GM12878 (cell line): Measurements from ENCODE around the gene COMMD3. TPM values are rescaled to one million over a fixed set of nuclear protein-coding genes. Genes with fewer than 3 reads are reported as not detected.

Source experiments
- E2F8 ChIP-seq: fragments of 450-650 bp; IDR thresholded peaks from 2 replicates; pipeline ENCODE4 v1.6.1; 2018; ENCODE audit warnings: mild to moderate bottlenecking, low read depth, moderate library complexity; ENCODE audit not compliant: partially characterized antibody
- GATAD2B ChIP-seq: fragments of 450-650 bp; conservative IDR thresholded peaks from 2 replicates; pipeline ENCODE4 v1.6.1; 2017; ENCODE audit warnings: low read depth, mild to moderate bottlenecking, moderate library complexity
- HDAC6 ChIP-seq: fragments of 200-600 bp; sonication (generic); IDR thresholded peaks from one replicate; pipeline ENCODE4 v1.8.0; 2017; ENCODE audit warnings: antibody characterized with exemption; ENCODE audit not compliant: unreplicated experiment
- JUNB ChIP-seq: IDR thresholded peaks from 2 replicates; pipeline ENCODE4 v1.6.1; 2016; ENCODE audit warnings: antibody characterized with exemption, mild to moderate bottlenecking
- KLF5 ChIP-seq: fragments of 450-650 bp; IDR thresholded peaks from 2 replicates; pipeline ENCODE4 v1.6.1; 2014; ENCODE audit warnings: mild to moderate bottlenecking; ENCODE audit not compliant: partially characterized antibody
- LARP7 ChIP-seq: fragments of 450-650 bp; IDR thresholded peaks from 2 replicates; pipeline ENCODE4 v1.6.1; 2017; ENCODE audit warnings: mild to moderate bottlenecking
- NR2C1 ChIP-seq: fragments of 450-650 bp; IDR thresholded peaks from 2 replicates; pipeline ENCODE4 v1.6.1; 2017; ENCODE audit warnings: antibody characterized with exemption, mild to moderate bottlenecking, moderate library complexity
- SP1 ChIP-seq: IDR thresholded peaks from one replicate; pipeline ENCODE4 v1.6.1; 2011; ENCODE audit warnings: low read depth, low read length
- ZBTB4 ChIP-seq: fragments of 450-650 bp; formaldehyde crosslinking; IDR thresholded peaks from 2 replicates; pipeline ENCODE4 v1.4.0; 2022; ENCODE audit warnings: mild to moderate bottlenecking, moderate library complexity
- ZNF217 ChIP-seq: fragments of 450-650 bp; IDR thresholded peaks from 2 replicates; pipeline ENCODE4 v1.6.1; 2017; ENCODE audit warnings: antibody characterized with exemption, mild to moderate bottlenecking
- polyA plus RNA-seq, 11 experiments: library from polyadenylated mRNA; depleted of rRNA in 4 of 11; unstranded in 6 of 11; stranded (reverse) in 5 of 11; fragments of >200 nt; fragmentation: Nextera tagmentation in 4 of 11; fragmentation: Illumina TruSeq in 1 of 11; extraction: Ambion mirVana in 4 of 11; extraction: Trizol in 1 of 11; gene quantifications; 1 replicate in 1 of 11; 2 replicates in 10 of 11; pipeline versions ENCODE4 v1.2.1 to v1.2.3, GENCODE V29; 2011 to 2016; ENCODE audit warnings: inconsistent platforms in 2 of 11, missing spikeins in 2 of 11, low read depth in 1 of 11
- total RNA-seq, 4 experiments: library from RNA; depleted of rRNA in 3 of 4; stranded (reverse); fragments of >200 nt in 3 of 4; fragmentation: Illumina TruSeq in 1 of 4; extraction: Trizol in 1 of 4; gene quantifications; 2 replicates each; pipeline versions ENCODE4 v1.2.1 to v1.2.3, GENCODE V29; 2013 to 2021

Gene COMMD3
- total and polyA plus RNA-seq, 10 of the 15 experiments (the other 5 are each of a cell fraction or from before 2014, with no cell fraction given): 64.5 to 248 (median 84.4) TPM

GRCh38 chr10:22343731-22344130 is 27.5 kb downstream of the COMMD3 start (continued):
- TF ChIP-seq E2F8 (no peak), NR2C1 (no peak), KLF5 (no peak), ZNF217 (no peak), HDAC6 (no peak), ZBTB4 (CRISPR knock-in tag) (no peak), LARP7 (no peak), JUNB (no peak), GATAD2B (no peak), SP1 (no peak)
